GM18517 (cell line): ENCODE measurements around the gene SYT9.

Source experiments
- ATAC-seq: cut with Tn5 transposase; IDR thresholded peaks from one replicate; pipeline ENCODE4 v1.9.1; 2021; ENCODE audit warnings: mild to moderate bottlenecking, moderate library complexity; ENCODE audit not compliant: unreplicated experiment

The SYT9 gene

DNA sequence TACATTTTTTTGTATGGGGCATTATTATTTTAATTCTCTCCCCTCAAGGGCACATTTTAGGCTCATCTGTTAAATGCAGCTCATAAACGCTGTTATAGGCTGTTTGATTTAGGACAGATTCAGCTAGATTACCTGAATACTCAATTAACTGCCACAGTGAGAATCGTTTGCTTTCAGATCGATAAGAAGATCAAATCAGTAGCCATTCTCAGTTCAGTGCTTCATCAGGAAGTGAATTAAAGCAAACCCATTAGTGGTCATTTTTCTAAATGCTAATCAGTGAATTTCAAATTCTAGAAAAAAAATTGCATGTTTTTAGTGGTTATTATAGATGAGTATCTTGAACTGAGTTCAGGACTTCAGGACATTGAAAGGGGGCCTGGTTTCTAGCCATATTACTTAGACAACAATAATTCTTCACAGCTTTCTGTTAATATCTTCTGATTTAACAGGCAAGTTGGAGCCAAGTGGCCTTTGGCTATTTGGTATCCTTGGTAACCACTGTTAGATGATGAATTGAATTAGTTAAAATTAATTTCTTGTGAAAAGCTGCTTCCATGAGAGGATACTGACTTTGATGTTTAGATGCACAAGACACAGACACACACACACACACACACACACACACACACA lies 18.6 kb downstream of the SYT9 start:
- no peak for ATAC-seq

- ATAC-seq = no peak
Observed at GRCh38 chr11:7272373-7272772, 20.7 kb downstream of the SYT9 start.

DNA sequence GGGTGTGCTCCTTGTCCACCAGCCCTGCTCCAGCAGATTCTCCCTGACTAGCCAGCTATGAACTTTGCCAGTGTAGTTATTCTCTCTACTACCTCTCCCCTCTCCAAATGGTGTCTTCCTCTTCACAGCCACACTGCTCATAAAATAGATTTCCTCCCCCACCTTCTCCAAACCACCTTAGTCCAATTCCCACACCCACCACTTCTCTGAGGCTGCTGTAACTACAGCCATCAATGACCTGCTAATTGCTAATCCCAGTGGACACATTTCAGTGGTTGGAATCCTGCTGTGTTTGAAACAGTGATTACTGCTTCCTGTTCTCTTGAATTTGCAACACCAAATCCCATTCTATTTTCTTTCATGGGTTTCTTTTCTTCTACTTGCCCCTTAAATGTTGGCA lies 23.4 kb downstream of the SYT9 start:
- no peak for ATAC-seq

DNA sequence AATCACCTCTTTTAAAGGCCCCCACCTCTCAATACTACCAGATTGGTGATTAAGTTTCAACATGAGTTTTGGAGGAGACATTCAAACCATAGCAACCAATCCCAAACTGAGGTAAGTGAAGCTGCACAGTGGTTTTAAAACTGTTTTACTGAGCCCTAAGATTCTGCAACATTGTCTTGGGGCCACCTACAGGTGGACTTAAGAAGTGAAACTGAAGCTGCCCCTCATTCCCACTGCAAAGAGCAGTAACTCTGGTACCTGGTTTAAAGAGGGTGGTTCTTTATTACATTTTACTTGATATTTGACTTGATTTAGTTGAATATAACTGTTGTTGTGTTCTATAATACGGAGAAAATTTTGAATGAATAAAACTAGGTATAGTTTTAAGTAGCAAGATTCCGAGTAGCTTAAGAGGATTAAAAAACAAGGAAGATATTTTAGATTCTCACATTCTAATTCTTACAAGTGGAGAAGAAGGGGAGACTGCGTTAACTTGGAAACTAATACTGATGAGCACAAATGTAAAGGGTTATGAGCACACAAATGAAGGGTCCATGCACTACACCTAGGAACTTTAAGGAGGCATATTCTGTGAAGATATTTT lies 26.7 kb downstream of the SYT9 start:
- ATAC-seq = no peak

- ATAC-seq = no peak
Observed at GRCh38 chr11:7279676-7280075, 28.0 kb downstream of the SYT9 start.

DNA sequence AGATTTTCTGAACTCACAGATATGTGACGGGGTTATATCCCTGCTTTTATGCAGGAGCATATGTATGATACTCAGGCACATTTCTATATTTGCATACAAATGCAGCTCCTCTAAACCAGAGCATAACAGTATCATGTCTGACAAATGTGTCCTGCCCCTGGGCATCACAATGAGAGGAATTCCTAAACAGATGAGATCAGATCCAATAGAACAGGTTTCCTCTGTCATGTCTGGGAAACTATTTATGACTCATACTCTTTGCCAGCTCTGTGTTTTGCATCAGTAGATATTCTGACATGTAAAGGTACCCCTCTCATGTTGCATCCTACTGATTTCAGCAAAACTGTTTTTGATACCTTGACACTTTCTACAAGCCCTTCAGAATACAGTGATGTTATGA lies 29.4 kb downstream of the SYT9 start:
- no peak for ATAC-seq

GRCh38 chr11:7281809-7282208 lies 30.1 kb downstream of the SYT9 start:
- ATAC-seq = no peak

DNA sequence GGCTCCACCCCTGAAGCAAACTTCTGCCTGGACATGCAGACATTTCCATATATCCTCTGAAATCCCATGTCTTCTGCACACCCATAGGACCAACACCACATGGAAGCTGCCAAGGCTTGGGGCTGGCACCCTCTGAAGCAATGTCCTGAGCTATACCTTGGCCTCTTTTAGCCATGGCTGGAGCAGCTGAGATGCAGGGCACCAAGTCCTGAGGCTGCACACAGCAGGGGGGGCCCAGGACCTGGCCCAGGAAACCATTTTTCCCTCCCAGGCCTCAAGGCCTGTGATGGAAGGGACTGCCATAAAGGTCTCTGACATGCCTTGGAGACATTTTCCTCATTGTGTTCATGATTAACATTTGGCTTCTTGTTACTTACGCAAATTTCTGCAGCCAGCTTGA lies 34.5 kb downstream of the SYT9 start:
- no peak for ATAC-seq

DNA sequence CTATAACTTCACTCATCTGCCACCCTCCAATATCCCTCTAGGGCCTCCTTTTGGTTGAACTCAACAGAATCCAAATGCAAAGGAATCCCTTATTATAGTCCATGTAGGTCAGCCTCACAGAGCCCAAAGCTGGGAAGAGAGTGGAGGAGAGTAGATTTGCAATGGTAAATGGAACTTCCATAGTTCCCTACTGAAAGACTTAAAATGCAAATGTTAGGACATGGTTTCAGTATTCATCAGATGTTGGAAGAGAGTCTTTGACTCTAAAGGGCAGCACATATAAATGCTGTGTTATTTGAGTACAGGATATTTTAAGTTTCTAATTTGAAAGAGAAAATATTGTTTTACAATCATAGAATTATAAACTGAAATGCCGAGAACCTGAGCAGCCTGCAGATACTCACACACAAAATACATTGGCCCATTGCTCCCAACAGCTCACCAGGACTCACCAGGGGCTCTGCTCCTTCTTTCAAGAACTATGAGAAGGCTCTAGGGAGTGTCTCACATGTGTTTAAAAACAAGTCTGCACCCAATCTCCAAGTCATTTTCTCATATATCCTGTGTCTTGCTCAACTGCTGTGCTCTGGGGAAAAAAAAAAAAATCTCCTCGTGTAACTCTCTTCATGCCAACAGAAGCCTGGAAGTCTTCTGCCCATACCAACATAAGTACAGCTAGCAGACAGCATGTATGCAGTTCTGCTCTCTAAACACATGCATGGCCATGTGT lies 39.6 kb downstream of the SYT9 start:
- no peak for ATAC-seq

DNA sequence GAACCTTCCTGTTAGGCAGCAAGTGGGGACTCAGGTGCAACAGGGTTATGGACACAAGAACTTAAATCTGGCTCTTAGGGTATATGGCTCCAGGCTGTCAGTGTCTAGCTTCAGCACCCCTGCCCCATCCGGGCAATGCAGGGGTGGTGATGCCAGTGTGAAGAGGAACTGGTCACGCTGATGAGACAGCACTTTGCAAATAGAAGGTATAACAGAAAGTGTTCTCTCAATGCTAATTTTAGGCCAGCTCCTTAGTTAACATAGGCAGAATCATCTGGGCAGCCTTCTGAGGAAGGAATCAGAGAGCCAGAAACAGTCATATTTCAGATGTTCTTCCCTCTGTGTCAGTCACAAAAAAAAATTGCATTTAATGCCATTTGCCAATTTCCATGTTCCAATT lies 41.2 kb downstream of the SYT9 start:
- ATAC-seq = no peak

- no peak for ATAC-seq
Observed at GRCh38 chr11:7299393-7299792, 47.7 kb downstream of the SYT9 start.

GRCh38 chr11:7300281-7300680 lies 48.6 kb downstream of the SYT9 start:
- no peak for ATAC-seq

- ATAC-seq = no peak
Observed at GRCh38 chr11:7303146-7303545, 51.4 kb downstream of the SYT9 start.

- no peak for ATAC-seq
Observed at GRCh38 chr11:7306900-7307299, 55.2 kb downstream of the SYT9 start.

- ATAC-seq = no peak
Observed at GRCh38 chr11:7307836-7308235, 56.1 kb downstream of the SYT9 start.

DNA sequence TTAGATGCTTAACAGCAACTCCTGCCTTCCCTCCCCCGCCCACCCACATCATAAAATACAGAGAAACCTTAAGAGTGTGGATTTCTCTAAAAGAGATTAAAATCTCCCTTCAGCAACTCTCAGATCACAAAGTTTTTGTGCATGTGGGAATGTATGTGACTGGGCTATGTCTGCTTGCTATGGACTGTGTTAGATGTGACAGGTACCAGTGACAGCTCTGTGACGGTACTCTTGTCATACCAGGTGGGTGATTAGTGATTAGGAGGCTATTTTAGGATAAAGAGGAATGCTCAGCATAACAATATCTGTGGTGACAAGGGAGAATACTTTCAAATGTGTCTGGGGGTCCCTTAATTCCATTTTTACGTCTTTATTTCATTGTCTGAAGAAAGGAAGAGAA lies 60.2 kb downstream of the SYT9 start:
- no peak for ATAC-seq

DNA sequence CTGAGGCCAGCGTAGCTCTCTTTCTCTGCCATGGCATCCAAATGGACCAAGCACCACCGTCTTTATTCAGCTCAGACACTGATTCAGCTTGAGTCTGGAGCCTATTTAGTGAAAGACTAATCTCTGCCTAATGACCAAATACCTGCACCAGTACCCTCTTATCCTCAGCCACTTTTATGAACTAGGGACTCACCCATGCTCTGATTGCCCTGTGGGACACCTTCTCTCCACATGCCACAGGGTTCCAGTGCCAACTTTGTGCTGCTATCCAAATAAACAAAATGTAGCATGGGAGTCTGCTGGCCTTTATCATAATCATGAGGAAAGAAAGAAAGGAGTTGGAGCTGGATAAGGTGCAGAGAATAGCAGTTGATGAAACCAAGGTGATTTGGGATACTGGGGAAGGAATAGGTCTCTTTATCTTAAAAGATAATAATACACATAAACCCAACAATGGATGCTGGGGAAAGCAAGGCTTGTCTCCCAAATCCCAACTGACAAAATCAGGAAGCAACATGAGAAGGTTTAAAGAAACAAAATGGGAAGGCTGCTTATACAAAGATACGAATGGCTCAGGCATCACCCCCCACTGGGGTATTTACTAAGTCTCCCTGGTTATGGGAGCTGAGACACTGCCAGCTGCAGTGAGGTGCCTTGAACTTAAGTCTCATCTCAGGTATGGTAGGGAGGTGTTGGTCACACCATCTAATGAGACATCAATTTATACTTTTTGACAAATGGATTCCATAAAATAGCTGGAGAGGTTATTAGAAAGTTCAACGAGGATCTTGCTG lies 63.3 kb downstream of the SYT9 start:
- ATAC-seq = no peak

- no peak for ATAC-seq
Observed at GRCh38 chr11:7319501-7319900, 67.8 kb downstream of the SYT9 start.

- no peak for ATAC-seq
Observed at GRCh38 chr11:7320306-7320705, 68.6 kb downstream of the SYT9 start.

- ATAC-seq = no peak
Observed at GRCh38 chr11:7321473-7322450, 70.1 kb downstream of the SYT9 start.
